ENCODE measurements around the gene SCD5. TPM values are rescaled to one million over a fixed set of nuclear protein-coding genes. Genes with fewer than 3 reads are reported as not detected.

SCD5 gene
- total RNA-seq, 1 donor from 2014 or later, result 23.9 TPM

GRCh38 chr4:82691431-82691830 lies 107.2 kb downstream of the SCD5 start:
- Mint-ChIP-seq H3K4me1 (ENCODE audit: unreplicated experiment) (peaks cover 4% of the 10 kb centered on the region), H3K27ac (ENCODE audit: unreplicated experiment) (no peak overlapping the region), H3K9me3 (ENCODE audit: unreplicated experiment) (no peaks in the 10 kb centered on the region), H3K4me3 (ENCODE audit: unreplicated experiment) (no peak overlapping the region), H3K36me3 (ENCODE audit: unreplicated experiment) (peaks cover 1% of the 10 kb centered on the region), H3K27me3 (ENCODE audit: unreplicated experiment) (no peaks in the 10 kb centered on the region)
- DNase-seq (ENCODE audit: extremely low spot score, unreplicated experiment), result no peak
- TF ChIP-seq, protein P1, sequence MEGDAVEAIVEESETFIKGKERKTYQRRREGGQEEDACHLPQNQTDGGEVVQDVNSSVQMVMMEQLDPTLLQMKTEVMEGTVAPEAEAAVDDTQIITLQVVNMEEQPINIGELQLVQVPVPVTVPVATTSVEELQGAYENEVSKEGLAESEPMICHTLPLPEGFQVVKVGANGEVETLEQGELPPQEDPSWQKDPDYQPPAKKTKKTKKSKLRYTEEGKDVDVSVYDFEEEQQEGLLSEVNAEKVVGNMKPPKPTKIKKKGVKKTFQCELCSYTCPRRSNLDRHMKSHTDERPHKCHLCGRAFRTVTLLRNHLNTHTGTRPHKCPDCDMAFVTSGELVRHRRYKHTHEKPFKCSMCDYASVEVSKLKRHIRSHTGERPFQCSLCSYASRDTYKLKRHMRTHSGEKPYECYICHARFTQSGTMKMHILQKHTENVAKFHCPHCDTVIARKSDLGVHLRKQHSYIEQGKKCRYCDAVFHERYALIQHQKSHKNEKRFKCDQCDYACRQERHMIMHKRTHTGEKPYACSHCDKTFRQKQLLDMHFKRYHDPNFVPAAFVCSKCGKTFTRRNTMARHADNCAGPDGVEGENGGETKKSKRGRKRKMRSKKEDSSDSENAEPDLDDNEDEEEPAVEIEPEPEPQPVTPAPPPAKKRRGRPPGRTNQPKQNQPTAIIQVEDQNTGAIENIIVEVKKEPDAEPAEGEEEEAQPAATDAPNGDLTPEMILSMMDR (IDR thresholded peaks at IDR 0.05), result no peak

GRCh38 chr4:82688091-82688795 lies 110.4 kb downstream of the SCD5 start:
- H3K4me3 Mint-ChIP-seq (ENCODE audit: unreplicated experiment), result no peak overlapping the region

GRCh38 chr4:82687531-82687930 lies 111.1 kb downstream of the SCD5 start:
- Mint-ChIP-seq H3K36me3 (ENCODE audit: unreplicated experiment) (peaks cover 4% of the 10 kb centered on the region), H3K4me3 (ENCODE audit: unreplicated experiment) (no peak overlapping the region), H3K27ac (ENCODE audit: unreplicated experiment) (no peak overlapping the region), H3K27me3 (ENCODE audit: unreplicated experiment) (no peaks in the 10 kb centered on the region), H3K9me3 (ENCODE audit: unreplicated experiment) (no peaks in the 10 kb centered on the region), H3K4me1 (ENCODE audit: unreplicated experiment) (no peaks in the 10 kb centered on the region)
- no peak for DNase-seq (ENCODE audit: extremely low spot score, unreplicated experiment)
- TF ChIP-seq, protein P1 (IDR thresholded peaks at IDR 0.05), result no peak

More at GRCh38 chr4:82688091-82688795, 110.4 kb downstream of the SCD5 start:
- DNase-seq (ENCODE audit: extremely low spot score, unreplicated experiment), result no peak
- TF ChIP-seq, protein P1 (IDR thresholded peaks at IDR 0.05), result no peak
- no peaks in the 10 kb centered on the region for H3K9me3 Mint-ChIP-seq (ENCODE audit: unreplicated experiment)
- no peaks in the 10 kb centered on the region for H3K4me1 Mint-ChIP-seq (ENCODE audit: unreplicated experiment)
- H3K36me3 Mint-ChIP-seq (ENCODE audit: unreplicated experiment), result peaks cover 4% of the 10 kb centered on the region
- H3K27me3 Mint-ChIP-seq (ENCODE audit: unreplicated experiment), result no peaks in the 10 kb centered on the region
- no peak overlapping the region for H3K27ac Mint-ChIP-seq (ENCODE audit: unreplicated experiment)

GRCh38 chr4:82681754-82682153 lies 116.8 kb downstream of the SCD5 start:
- no peak overlapping the region for H3K4me3 Mint-ChIP-seq (ENCODE audit: unreplicated experiment)
- no peaks in the 10 kb centered on the region for H3K9me3 Mint-ChIP-seq (ENCODE audit: unreplicated experiment)
- no peak overlapping the region for H3K27ac Mint-ChIP-seq (ENCODE audit: unreplicated experiment)
- H3K36me3 Mint-ChIP-seq (ENCODE audit: unreplicated experiment), result peaks cover 14% of the 10 kb centered on the region
- no peaks in the 10 kb centered on the region for H3K27me3 Mint-ChIP-seq (ENCODE audit: unreplicated experiment)
- H3K4me1 Mint-ChIP-seq (ENCODE audit: unreplicated experiment), result no peaks in the 10 kb centered on the region
- no peak for DNase-seq (ENCODE audit: extremely low spot score, unreplicated experiment)
- TF ChIP-seq, protein P1 (IDR thresholded peaks at IDR 0.05), result no peak

GRCh38 chr4:82680834-82681233 lies 117.8 kb downstream of the SCD5 start:
- Mint-ChIP-seq H3K4me1 (ENCODE audit: unreplicated experiment) (no peaks in the 10 kb centered on the region), H3K9me3 (ENCODE audit: unreplicated experiment) (no peaks in the 10 kb centered on the region), H3K36me3 (ENCODE audit: unreplicated experiment) (peaks cover 17% of the 10 kb centered on the region), H3K27ac (ENCODE audit: unreplicated experiment) (no peak overlapping the region), H3K27me3 (ENCODE audit: unreplicated experiment) (no peaks in the 10 kb centered on the region), H3K4me3 (ENCODE audit: unreplicated experiment) (no peak overlapping the region)
- TF ChIP-seq, protein P1 (IDR thresholded peaks at IDR 0.05), result no peak
- no peak for DNase-seq (ENCODE audit: extremely low spot score, unreplicated experiment)

All from osteocyte (in vitro differentiated cells).